A673 (cell line): ENCODE data around the gene DOK6. TPM values are rescaled to one million over a fixed set of nuclear protein-coding genes. Genes with fewer than 3 reads are reported as not detected.

Source experiments
- BruUV-seq: library from RNA; stranded (reverse); fragments of 400-500 nt; replicated peaks from 2 replicates; lab custom pipeline; 2021; lab: Mats Ljungman, UMichigan
- CTCF ChIA-PET: fragments of 300-600 bp; sonication (Branson Sonifier 250); formaldehyde crosslinking; loops from one replicate; lab custom pipeline; 2022; ENCODE audit warnings: antibody characterized with exemption; lab: Charles Lee
- POLR2A ChIA-PET: fragments of 300-600 bp; sonication (Branson Sonifier 250); formaldehyde crosslinking; loops from one replicate; lab custom pipeline; 2022; ENCODE audit warnings: antibody characterized with exemption; ENCODE audit not compliant: low non-redundant PET; lab: Charles Lee
- DNase-seq: peaks from one replicate; pipeline ENCODE4 v3.0.0-alpha.2; 2015; ENCODE audit warnings: low spot score
- H3K27ac ChIP-seq: fragments of 200-600 bp; sonication (generic); 2 replicates; pipeline ENCODE4 v1.5.1; 2016; ENCODE audit warnings: mixed run types, low read depth, mild to moderate bottlenecking, mixed read lengths, antibody characterized with exemption, low read length; ENCODE audit not compliant: poor library complexity, severe bottlenecking
- H3K27me3 ChIP-seq: fragments of 200-600 bp; sonication (generic); replicated peaks from 2 replicates; pipeline ENCODE4 v1.6.1; 2017; ENCODE audit warnings: mixed run types, low read depth, mild to moderate bottlenecking, mixed read lengths, antibody characterized with exemption, low read length; ENCODE audit not compliant: insufficient read depth, poor library complexity
- H3K36me3 ChIP-seq: fragments of 200-600 bp; sonication (generic); 2 replicates; pipeline ENCODE4 v1.6.1; 2016; ENCODE audit warnings: mixed run types, mild to moderate bottlenecking, mixed read lengths, antibody characterized with exemption, low read length; ENCODE audit not compliant: insufficient read depth, poor library complexity, severe bottlenecking
- H3K4me1 ChIP-seq: fragments of 200-600 bp; sonication (generic); 2 replicates; pipeline ENCODE4 v1.6.1; 2017; ENCODE audit warnings: mixed run types, mild to moderate bottlenecking, mixed read lengths, antibody characterized with exemption, low read length; ENCODE audit not compliant: insufficient read depth, poor library complexity, severe bottlenecking
- H3K4me3 ChIP-seq: fragments of 200-600 bp; sonication (generic); 2 replicates; pipeline ENCODE4 v1.5.1; 2016; ENCODE audit warnings: low read depth, mixed run types, mild to moderate bottlenecking, mixed read lengths, low read length; ENCODE audit not compliant: poor library complexity, severe bottlenecking
- H3K9me3 ChIP-seq: fragments of 200-600 bp; sonication (generic); 2 replicates; pipeline ENCODE4 v1.6.1; 2016; ENCODE audit warnings: mixed run types, low read depth, mild to moderate bottlenecking, mixed read lengths, antibody characterized with exemption, low read length; ENCODE audit not compliant: poor library complexity, severe bottlenecking
- CTCF ChIP-seq: fragments of 300-800, 200-600 bp; sonication (generic); conservative IDR thresholded peaks from 2 replicates; pipeline ENCODE4 v1.5.1; 2017; ENCODE audit warnings: low read depth, mild to moderate bottlenecking, antibody characterized with exemption, low read length, moderate library complexity, mixed read lengths
- EZH2 ChIP-seq: fragments of 200-600 bp; sonication (generic); IDR thresholded peaks from 2 replicates; pipeline ENCODE4 v1.6.1; 2017; ENCODE audit warnings: borderline replicate concordance, low read depth, mild to moderate bottlenecking, mixed read lengths, antibody characterized with exemption, low read length; ENCODE audit not compliant: poor library complexity, severe bottlenecking
- intact Hi-C: fragments of 100-400 bp; cut with micrococcal nuclease; formaldehyde crosslinking; loops from one replicate; pipeline ENCODE4 v1.10.0; 2022; ENCODE audit not compliant: unreplicated experiment
- total RNA-seq: library from RNA; stranded (reverse); gene quantifications from 2 replicates; pipeline ENCODE4 v1.2.3, GENCODE V29; 2021

Gene DOK6
- total RNA-seq, 1 experiment from 2014 or later = 13.7 TPM

- intact Hi-C loops = no loop called here
- no peaks in the 10 kb centered on the region for H3K9me3 ChIP-seq
- no peaks in the 10 kb centered on the region for H3K4me1 ChIP-seq
- POLR2A ChIA-PET = no interaction called here
- no peak overlapping the region for H3K27ac ChIP-seq
- CTCF ChIA-PET = no interaction called here
- BruUV-seq = no TSS peak
- no peaks in the 10 kb centered on the region for H3K36me3 ChIP-seq
- no peaks in the 10 kb centered on the region for H3K27me3 ChIP-seq
- no peak overlapping the region for H3K4me3 ChIP-seq
- no peak for DNase-seq
- TF ChIP-seq CTCF = no peak
- TF ChIP-seq EZH2 = no peak
Measured at GRCh38 chr18:69866212-69866611, 465.5 kb downstream of the DOK6 start.

DNA sequence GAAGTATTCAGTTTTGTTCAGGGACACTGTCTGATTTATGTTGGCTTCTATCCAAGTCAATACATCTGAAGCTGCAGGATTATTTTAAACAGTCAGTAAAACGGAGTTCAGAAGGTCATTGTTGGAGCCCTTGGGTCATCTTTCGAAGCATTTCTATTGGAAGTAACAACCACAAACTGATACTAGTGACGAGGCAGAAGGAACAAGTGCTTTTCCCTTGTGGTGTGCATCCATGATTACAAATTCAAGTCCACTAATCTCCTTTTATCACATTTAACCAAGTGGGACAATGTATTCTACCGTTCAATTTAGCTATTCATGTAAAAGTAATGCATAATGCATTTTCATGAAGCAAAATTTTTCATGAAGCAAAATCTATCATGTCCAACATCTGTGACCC is 470.0 kb downstream of the DOK6 start:
- Histone ChIP-seq H3K36me3 (no peaks in the 10 kb centered on the region), H3K9me3 (no peaks in the 10 kb centered on the region), H3K27me3 (no peaks in the 10 kb centered on the region), H3K4me1 (no peaks in the 10 kb centered on the region), H3K4me3 (no peak overlapping the region), H3K27ac (no peak overlapping the region)
- no peak for DNase-seq
- POLR2A ChIA-PET = no interaction called here
- intact Hi-C loops = no loop called here
- no TSS peak for BruUV-seq
- CTCF ChIA-PET = no interaction called here
- no peak for TF ChIP-seq EZH2
- TF ChIP-seq CTCF = no peak

DNA sequence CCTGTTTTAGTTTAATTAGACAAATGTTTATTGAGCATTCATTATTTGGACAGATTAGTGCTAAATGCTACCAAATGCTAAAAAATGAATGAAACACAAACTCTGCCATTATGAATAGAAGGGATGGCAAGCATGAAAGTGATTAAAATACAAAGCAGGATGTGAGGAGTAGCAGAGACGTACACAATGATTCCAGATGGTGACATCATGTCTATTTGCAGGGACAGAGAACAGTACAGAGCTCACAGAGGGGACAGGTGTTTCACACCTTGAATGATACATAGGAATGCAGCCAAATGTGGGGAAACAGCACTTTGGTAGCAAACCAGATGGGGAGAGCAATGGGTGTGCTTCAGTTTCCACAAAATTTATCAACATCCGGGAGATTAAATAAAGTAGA is 470.7 kb downstream of the DOK6 start:
- Histone ChIP-seq H3K4me1 (no peaks in the 10 kb centered on the region), H3K4me3 (no peak overlapping the region), H3K27me3 (no peaks in the 10 kb centered on the region), H3K36me3 (no peaks in the 10 kb centered on the region), H3K9me3 (no peaks in the 10 kb centered on the region), H3K27ac (no peak overlapping the region)
- CTCF ChIA-PET = no interaction called here
- TF ChIP-seq EZH2 = no peak
- no peak for TF ChIP-seq CTCF
- intact Hi-C loops = no loop called here
- no peak for DNase-seq
- POLR2A ChIA-PET = no interaction called here
- no TSS peak for BruUV-seq
